GM19099 (cell line): ENCODE results near the gene ARHGEF33.

Source experiments
- POLR2A ChIP-seq: IDR thresholded peaks from 3 replicates; pipeline ENCODE4 v1.6.1; 2011; ENCODE audit warnings: low read depth; ENCODE audit not compliant: insufficient read length; ENCODE audit errors: extremely low read depth

The ARHGEF33 gene

GRCh38 chr2:38889575-38889974, at the start of gene ARHGEF33:
Gene ARHGEF33 (plus strand): TSS chr2:38889875. CDS start chr2:38919448, 29,573 bp downstream.
- no peak for TF ChIP-seq POLR2A

DNA sequence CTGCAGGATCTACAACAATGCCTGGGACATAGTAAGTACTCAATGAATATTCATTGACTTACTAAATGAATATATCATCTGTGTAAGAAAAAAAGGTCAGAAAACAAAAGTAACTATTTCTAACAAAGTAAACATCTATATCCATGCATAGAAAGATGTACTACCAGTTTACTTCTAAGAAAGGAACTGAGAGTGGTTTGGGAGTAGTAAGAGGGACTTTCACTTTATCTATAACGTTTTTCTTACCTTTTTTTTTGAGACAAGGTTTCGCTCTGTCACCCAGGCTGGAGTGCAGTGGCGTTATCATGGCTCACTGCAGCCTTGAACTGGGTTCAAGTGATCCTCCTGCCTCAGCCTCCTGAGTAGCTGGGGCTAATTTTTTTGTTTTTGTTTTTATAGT, 39.6 kb upstream of the ARHGEF33 start:
- no peak for TF ChIP-seq POLR2A

DNA sequence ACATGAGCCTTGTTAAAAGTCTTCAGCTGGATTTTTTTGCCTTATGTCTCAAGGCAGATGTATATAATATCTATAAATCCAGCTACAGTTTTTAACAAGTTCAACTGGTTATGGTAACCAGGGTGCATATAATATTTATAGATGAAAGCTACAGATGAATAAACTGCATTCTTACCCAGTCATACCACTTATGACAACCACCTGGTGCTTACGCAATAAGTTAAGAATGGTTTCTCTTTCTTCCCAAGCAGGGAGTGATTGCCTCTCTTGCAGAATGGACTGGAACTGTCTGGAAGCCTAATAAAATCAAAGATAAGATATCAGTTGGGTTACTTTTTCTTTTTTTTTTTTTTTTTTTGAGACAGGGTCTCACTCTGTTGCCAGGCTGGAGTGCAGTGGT, 33.5 kb upstream of the ARHGEF33 start:
- TF ChIP-seq POLR2A: no peak

- no peak for TF ChIP-seq POLR2A
These were observed 27.2 kb upstream of the ARHGEF33 start for GRCh38 chr2:38862476-38862875.

DNA sequence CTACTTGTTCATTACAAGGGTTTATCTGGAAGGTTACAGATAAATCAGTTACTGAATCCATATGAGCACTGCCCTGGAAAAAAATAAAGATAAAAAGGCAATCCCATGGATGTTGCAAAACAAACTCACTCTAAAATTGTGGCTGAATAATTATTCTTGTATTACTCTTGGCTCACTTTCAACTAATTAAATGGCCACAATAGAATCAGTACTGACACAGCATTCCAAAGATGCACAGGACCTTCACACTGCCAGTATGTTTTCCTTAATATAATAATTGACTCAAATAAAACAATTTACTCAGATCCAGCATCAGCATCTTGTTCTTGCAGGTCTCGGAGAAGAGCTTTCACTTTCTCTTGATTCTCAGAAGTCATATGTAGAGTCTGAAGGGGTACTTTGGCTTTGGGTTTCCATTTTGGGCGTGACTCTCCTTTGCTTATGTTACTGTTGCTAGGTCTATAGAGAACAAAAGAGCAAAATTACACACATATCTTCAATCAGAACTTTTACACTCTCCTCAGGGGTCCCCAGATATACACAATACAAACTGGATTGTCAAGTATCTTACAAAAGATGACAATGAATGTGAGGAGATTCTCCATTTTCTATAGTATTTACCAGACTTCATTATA, 26.5 kb upstream of the ARHGEF33 start:
- no peak for TF ChIP-seq POLR2A

GRCh38 chr2:38866773-38867443, 22.8 kb upstream of the ARHGEF33 start:
- no peak for TF ChIP-seq POLR2A

DNA sequence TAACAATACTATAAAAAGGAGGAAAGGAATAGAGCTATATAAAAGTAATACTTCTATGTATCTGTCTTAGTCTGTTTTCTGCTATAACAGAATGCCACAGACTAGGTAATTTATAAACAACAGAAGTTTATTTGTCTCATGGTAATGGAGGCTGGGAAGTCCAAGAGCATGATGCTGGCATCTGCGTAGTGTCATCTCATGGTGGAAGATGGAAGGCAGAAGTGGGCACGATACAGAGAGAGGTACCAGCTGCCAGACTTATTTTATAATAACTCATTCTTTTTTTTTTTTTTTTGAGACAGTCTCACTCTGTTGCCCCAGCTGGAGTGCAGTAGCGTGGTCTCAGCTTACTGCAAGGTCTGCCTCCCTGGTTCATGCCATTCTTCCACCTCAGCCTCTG, 18.2 kb upstream of the ARHGEF33 start:
- no peak for TF ChIP-seq POLR2A

GRCh38 chr2:38873763-38874162, 15.9 kb upstream of the ARHGEF33 start:
- no peak for TF ChIP-seq POLR2A

GRCh38 chr2:38875227-38875575, 14.5 kb upstream of the ARHGEF33 start:
- TF ChIP-seq POLR2A: no peak

- peak; percentile 66 for TF ChIP-seq POLR2A
These were observed 13.9 kb upstream of the ARHGEF33 start, which contains the start of the genes DHX57 and MORN2 for GRCh38 chr2:38875576-38876367. Gene DHX57 (minus strand): TSS chr2:38875934. CDS start chr2:38868405, 7,529 bp downstream. Gene MORN2 (plus strand): TSS chr2:38875976.

- TF ChIP-seq POLR2A: no peak
These were observed 13.3 kb upstream of the ARHGEF33 start for GRCh38 chr2:38876407-38876806.

DNA sequence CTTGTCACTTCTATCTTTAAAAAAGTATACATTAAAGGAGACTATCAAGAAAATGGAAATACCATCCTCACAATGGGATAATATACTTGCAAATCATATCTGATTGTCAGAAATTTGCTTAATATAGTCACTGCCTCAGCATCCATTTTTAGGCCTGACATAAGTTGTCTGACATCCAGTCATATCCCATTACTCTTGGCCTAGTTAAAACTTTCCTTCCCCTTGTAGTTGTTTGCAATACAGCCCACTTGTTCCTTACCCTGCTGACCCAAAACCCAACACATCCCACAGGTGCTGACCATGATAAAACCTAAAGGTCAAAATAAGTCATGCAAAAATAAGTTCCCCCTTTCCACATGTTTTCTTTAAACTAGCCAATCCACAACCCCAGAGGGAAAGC, 3.6 kb upstream of the ARHGEF33 start:
- TF ChIP-seq POLR2A: no peak

DNA sequence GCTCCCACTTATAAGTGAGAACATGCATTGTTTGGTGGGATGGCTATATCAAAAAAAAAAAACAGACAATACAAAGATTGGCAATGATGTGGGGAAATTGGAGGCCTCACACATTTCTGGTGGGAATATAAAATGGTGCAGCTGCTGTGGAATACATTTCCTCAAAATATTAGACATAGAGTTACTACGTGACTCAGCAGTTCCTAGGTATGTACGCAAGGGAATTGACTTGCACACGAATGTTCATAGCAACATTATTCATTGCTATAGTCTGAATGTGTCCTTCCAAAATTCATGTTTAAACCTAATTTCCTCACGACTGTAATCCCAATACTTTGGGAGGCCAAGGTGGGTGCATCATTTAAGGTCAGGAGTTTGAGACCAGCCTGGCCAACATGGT, 2.3 kb upstream of the ARHGEF33 start:
- no peak for TF ChIP-seq POLR2A

DNA sequence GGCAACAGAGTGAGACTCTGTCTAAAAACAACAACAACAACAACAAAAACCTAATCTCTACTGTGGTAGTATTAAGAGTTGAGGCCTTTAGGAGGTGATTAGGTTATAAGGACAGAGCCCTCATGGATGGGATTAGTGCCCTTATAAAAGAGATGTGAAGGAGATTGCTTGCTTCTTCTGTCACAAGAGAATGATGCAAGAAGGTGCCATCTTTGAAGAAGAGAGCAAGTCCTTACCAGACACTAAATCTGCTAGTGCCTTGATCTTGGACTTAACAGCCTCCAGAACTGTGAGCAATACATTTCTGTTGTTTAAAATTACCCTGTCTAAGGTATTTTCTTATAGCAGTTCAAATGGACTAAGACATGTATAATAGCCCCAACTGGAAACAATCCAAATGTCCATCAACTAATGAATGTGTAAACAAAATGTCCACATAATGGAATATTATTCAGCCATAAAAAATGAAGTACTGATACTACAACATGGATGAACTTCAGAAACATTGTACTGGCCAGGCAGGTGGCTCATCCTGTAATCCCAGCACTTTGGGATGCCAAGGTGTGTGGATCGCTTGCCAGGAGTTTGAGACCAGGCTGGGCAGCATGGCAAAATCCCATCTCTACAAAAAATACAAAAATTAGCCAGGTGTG, 1.6 kb upstream of the ARHGEF33 start:
- TF ChIP-seq POLR2A: no peak

DNA sequence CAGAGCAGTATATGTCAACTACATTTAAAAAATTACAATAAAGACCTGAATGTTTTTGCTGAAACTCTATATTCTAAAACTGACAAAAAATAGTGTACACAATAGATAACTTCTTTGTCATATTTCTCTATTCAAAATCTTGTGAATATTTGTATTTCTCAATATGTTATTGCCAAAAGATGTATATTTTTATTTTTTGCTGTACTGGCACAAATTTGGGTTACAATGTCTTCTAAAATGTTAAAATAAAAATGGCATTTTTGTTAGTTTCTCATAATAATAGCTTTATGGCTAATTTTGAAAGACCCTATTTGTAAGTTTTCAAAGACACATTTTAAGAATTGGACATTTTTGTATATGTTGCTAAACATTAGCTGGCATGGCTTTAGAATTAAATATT, 630 bp upstream of the ARHGEF33 start:
- TF ChIP-seq POLR2A: no peak

GRCh38 chr2:38892819-38893218, 3.1 kb downstream of the ARHGEF33 start:
- TF ChIP-seq POLR2A: no peak

DNA sequence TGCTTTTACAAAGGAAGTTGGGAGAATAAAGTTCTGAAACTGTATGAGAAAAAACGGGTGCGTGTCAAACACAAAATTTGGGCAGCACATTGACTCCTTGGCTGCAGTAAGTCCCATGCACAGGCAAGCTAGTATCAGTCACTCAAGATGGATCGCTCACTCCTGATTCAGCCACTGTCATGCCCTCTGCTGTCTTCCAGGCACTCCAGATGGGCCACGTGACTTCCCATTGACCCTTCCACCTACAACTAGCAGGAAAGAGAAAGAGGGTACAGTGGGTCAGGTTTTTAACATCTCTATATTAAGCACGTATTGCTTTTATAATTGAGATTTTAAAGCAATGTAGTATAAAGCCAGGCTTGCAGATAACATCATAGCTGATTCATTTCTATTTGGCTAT, 8.6 kb downstream of the ARHGEF33 start:
- no peak for TF ChIP-seq POLR2A
